HFF-Myc (cell line): ENCODE results near the gene SNCB.

Experiments
- DNase-seq: peaks from one replicate; pipeline ENCODE4 v3.0.0-alpha.2; 2011; ENCODE audit warnings: low read depth; ENCODE audit errors: extremely low read depth
- H3K4me3 ChIP-seq: replicated peaks from 2 replicates; pipeline ENCODE4 v1.5.1; 2011; ENCODE audit warnings: low read depth, mild to moderate bottlenecking, control low read depth, low read length
- TF ChIP-seq, protein P1 (sequence below): IDR thresholded peaks from 2 replicates; pipeline ENCODE4 v1.5.1; 2012; ENCODE audit warnings: mild to moderate bottlenecking, low read depth, low read length, control low read depth; ENCODE audit errors: missing control alignments

SNCB gene

DNA sequence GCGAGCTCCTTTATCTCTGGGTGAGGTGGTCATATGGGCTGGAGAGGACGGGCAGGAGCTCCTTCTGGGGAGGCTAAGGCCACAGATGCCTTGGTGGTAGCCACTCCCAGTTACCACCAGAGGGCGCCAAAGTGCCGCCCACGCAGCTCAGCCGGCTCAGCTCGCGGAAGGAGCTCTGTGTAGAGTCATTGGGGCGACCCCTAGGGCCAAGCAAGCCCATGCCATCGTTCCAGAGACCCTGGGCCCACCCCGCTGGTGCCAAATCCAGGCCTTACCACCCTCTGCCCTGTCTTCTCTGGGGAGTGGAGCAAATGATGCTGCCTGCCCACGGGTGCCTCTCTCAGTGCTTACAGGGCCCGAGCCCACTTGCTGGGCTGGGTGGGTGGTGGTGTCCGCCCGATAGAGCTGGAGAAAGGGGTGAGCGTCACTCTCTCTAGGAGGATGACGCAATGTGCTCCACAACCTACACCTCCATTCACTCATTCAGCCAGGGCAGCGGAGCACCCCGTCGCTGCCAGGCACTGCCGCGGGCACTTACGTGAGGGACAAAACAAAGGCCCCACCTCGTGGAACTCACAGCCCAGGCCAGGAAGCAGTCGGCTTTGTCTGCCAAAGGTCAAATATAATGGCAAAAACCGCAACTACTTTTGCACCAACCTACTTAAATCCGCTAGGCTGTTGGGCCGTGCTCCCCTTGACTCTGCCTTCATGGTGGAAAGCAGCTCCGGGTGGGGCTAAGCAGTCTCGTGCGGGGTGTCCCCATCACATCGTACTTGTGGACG lies 30.7 kb upstream of the SNCB start:
- DNase-seq = no peak
- no peak overlapping the region for H3K4me3 ChIP-seq
- TF ChIP-seq, protein P1, sequence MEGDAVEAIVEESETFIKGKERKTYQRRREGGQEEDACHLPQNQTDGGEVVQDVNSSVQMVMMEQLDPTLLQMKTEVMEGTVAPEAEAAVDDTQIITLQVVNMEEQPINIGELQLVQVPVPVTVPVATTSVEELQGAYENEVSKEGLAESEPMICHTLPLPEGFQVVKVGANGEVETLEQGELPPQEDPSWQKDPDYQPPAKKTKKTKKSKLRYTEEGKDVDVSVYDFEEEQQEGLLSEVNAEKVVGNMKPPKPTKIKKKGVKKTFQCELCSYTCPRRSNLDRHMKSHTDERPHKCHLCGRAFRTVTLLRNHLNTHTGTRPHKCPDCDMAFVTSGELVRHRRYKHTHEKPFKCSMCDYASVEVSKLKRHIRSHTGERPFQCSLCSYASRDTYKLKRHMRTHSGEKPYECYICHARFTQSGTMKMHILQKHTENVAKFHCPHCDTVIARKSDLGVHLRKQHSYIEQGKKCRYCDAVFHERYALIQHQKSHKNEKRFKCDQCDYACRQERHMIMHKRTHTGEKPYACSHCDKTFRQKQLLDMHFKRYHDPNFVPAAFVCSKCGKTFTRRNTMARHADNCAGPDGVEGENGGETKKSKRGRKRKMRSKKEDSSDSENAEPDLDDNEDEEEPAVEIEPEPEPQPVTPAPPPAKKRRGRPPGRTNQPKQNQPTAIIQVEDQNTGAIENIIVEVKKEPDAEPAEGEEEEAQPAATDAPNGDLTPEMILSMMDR = peak; percentile 93

DNA sequence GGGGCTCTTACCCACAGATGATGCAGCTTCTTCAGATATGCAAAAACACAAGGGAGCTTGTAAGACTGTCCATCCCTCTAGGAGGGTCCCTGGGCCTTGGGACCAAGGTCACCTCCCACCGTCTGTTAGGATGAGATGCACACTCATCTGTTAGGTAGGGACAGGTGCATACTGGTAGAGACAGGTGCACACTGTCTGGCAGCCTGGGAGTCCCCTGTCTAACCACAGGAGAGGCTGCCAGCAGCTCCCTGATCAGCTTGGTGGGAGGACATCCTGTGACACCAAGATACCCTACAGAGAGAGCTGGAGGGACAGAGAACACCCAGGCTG lies 30.2 kb upstream of the SNCB start:
- no peak overlapping the region for H3K4me3 ChIP-seq
- TF ChIP-seq, protein P1 = no peak
- DNase-seq = no peak

DNA sequence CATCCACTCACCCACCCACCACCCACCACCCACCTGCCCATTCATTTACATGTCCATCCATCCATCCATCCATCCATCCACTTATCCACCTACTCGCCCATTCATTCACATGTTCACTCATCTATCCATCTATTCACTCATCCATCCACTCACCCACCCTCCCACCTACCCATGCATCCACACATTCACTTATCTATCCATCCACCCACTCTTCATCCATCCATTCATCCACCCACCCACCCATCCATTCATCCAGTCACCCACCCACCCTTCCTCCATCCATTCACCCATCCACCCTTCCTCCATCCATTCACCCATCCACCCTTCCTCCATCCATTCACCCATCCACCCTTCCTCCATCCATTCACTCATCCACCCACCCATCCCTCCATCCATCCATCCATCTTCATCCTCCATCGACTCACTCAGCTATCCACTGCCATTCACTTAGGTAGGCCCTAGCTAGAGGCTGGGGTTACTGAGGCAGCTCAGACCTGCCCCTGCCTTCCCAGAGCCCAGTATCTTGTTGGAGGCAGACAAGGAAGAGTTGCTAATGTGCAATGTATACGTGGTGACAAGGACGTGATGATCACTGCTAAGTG lies 29.6 kb upstream of the SNCB start:
- no peak overlapping the region for H3K4me3 ChIP-seq
- no peak for DNase-seq
- TF ChIP-seq, protein P1 = no peak

DNA sequence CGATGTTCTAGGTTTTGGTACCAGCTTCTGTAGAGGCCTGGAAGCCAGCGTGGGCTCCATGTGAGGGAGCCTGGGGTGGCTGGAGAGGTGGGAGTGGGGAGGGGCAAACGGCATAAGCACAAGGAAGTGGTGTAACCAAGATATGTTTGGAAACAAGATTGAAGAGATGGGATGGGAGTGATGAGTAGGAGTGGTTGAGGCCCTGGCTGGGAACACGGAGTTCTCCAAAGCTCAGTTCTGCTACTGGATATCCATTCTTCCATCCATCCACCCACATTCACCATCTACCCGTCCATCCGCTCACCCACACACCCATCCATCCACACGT lies 29.1 kb upstream of the SNCB start:
- DNase-seq = no peak
- TF ChIP-seq, protein P1 = no peak
- H3K4me3 ChIP-seq = no peak overlapping the region

DNA sequence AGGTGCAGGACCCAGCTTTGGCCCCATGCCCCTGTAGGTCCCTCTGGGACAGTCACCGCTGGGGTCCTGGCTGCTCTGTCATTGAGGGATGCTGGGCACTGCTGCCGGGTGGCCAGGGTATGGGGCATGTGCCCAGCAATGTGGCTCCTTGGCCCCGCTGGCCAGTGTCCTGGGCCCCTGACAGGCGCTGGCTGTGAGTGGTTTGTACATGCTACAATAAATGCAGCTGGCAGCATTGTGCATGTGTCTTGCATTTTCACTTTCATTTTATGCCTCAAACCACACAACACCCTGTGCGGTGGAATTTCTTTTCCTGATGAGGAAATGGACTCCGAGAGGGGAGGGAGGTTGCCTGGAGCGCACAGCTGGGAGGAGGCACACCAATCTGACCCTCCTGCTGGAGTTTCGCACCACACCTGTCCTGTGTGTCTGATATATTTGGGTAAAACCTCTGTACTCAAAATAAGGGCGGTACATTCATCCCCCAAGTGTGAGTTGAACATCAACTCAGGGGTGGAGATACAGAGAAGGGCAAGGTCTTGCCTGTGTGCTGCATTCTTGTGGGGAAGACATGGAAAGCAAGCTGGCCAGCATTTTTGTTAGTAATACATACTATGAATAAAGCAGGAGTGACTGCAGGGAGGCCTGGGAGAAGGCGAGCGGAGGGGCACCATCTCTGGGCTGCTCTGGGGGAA lies 28.6 kb upstream of the SNCB start:
- no peak overlapping the region for H3K4me3 ChIP-seq
- TF ChIP-seq, protein P1 = no peak
- DNase-seq = no peak

DNA sequence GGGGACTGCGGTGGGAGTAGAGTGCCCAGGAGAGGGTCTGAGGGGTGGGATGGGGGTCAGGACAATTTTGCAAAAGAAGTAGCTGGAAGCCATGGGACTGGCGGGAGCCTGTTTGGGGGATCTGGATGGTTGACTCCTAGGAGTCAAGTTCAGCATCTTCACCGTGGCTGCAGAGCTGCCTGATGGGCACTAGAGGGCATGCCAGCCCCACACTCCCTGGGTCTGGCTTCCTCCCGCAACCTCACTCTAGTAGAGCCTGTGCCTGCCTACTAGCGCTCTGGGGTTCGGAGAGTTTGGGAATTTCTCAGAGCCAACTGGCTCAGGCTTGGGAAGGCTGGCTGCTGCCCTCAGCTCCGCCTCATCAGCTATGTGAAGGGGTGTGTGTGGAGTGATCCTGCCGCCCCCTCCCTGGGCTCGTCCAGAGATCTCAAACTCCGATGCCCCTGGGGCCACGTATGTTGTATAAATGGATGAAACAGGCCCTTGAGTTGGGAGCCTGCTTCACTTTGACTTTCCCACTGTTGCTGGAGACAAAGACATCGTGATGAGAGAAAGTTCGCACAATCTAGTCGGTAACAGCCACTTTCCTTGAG lies 27.8 kb upstream of the SNCB start:
- TF ChIP-seq, protein P1 = peak; percentile 91
- no peak overlapping the region for H3K4me3 ChIP-seq
- DNase-seq = no peak
